BE2C (cell line): ENCODE measurements around the gene C8G.

ENCODE experiments used
- DNase-seq: peaks from one replicate; pipeline ENCODE4 v3.0.0-alpha.2; 2020
- H3K27me3 ChIP-seq: fragments of 250-450 bp; sonication (Bioruptor Pico); 2 replicates; pipeline ENCODE4 v1.5.1; 2020; ENCODE audit warnings: mild to moderate bottlenecking
- H3K36me3 ChIP-seq: fragments of 250-450 bp; sonication (Bioruptor Pico); 2 replicates; pipeline ENCODE4 v1.5.1; 2020; ENCODE audit warnings: mild to moderate bottlenecking
- H3K4me1 ChIP-seq: fragments of 250-450 bp; sonication (Bioruptor Pico); 2 replicates; pipeline ENCODE4 v1.5.1; 2020
- H3K4me3 ChIP-seq: 2 replicates; pipeline ENCODE4 v1.5.1; 2011; ENCODE audit warnings: low read depth, low read length
- H3K9me3 ChIP-seq: fragments of 250-450 bp; sonication (Bioruptor Pico); 2 replicates; pipeline ENCODE4 v1.5.1; 2020
- TF ChIP-seq, protein P1 (sequence below): IDR thresholded peaks from 2 replicates; pipeline ENCODE4 v1.5.1; 2012; ENCODE audit warnings: mild to moderate bottlenecking, low read depth, low read length

The C8G gene

DNA sequence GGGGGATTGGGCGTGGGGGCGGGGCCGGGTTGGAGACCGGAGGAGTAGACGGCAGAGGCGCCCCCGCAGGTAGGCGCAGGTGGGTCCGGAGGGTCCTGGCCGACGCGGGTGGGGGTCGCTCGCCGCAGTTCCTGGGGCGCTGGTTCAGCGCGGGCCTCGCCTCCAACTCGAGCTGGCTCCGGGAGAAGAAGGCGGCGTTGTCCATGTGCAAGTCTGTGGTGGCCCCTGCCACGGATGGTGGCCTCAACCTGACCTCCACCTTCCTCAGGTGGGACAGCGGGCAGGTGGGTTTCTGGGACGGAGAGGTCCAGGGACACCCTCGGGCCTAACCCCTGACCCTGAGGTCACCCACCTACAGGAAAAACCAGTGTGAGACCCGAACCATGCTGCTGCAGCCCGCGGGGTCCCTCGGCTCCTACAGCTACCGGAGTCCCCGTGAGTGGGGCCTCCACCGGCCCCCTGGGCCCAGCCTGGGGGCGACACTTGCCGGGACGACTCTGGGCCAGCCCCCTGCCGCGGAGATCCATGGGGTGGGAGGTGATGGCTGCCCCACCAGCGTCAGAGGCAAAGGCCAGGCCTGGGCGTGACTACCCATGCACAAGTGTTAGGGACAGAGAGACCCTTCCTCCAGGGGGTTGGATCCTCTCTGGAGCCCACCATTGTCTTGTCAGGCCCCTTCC is 34.0 kb downstream of the C8G start:
- peaks cover 24% of the 10 kb centered on the region for H3K4me1 ChIP-seq

DNA sequence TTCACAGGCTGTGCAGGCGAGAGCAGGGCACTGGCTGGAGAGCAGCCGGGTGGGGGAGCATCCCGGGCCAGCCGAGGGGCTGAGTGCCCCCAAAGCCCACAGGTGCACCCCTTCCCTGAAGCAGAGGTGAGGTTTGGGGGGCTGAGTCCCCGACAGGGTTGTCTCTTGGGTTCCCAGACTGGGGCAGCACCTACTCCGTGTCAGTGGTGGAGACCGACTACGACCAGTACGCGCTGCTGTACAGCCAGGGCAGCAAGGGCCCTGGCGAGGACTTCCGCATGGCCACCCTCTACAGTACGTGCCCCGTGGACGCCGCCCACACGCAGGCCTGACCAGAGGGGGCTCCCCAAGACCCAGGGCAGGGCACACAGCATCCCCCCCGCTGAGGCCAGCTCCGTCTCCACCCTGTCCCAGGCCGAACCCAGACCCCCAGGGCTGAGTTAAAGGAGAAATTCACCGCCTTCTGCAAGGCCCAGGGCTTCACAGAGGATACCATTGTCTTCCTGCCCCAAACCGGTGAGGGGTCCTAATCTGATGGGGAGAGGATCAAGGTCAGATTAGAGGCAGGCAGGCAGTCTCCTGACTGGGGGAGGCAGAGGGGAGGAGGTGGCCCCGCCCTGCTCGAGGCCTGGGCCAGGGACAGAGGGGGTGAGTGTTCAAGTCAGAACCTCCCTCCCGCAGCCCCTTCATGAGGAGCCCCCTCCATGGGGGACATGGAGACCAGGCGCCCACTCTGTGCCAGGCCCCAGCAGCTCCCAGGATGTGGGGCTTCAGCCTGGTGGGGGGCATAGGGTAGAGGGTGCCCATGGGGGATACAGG is 34.9 kb downstream of the C8G start:
- no peaks in the 10 kb centered on the region for H3K27me3 ChIP-seq
- TF ChIP-seq, protein P1, sequence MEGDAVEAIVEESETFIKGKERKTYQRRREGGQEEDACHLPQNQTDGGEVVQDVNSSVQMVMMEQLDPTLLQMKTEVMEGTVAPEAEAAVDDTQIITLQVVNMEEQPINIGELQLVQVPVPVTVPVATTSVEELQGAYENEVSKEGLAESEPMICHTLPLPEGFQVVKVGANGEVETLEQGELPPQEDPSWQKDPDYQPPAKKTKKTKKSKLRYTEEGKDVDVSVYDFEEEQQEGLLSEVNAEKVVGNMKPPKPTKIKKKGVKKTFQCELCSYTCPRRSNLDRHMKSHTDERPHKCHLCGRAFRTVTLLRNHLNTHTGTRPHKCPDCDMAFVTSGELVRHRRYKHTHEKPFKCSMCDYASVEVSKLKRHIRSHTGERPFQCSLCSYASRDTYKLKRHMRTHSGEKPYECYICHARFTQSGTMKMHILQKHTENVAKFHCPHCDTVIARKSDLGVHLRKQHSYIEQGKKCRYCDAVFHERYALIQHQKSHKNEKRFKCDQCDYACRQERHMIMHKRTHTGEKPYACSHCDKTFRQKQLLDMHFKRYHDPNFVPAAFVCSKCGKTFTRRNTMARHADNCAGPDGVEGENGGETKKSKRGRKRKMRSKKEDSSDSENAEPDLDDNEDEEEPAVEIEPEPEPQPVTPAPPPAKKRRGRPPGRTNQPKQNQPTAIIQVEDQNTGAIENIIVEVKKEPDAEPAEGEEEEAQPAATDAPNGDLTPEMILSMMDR = no peak

More for the DNA sequence above, 34.0 kb downstream of the C8G start:
- no peaks in the 10 kb centered on the region for H3K27me3 ChIP-seq
- DNase-seq = no peak
- no peaks in the 10 kb centered on the region for H3K9me3 ChIP-seq
- no peak overlapping the region for H3K4me3 ChIP-seq
- TF ChIP-seq, protein P1 = no peak
- no peaks in the 10 kb centered on the region for H3K36me3 ChIP-seq

DNA sequence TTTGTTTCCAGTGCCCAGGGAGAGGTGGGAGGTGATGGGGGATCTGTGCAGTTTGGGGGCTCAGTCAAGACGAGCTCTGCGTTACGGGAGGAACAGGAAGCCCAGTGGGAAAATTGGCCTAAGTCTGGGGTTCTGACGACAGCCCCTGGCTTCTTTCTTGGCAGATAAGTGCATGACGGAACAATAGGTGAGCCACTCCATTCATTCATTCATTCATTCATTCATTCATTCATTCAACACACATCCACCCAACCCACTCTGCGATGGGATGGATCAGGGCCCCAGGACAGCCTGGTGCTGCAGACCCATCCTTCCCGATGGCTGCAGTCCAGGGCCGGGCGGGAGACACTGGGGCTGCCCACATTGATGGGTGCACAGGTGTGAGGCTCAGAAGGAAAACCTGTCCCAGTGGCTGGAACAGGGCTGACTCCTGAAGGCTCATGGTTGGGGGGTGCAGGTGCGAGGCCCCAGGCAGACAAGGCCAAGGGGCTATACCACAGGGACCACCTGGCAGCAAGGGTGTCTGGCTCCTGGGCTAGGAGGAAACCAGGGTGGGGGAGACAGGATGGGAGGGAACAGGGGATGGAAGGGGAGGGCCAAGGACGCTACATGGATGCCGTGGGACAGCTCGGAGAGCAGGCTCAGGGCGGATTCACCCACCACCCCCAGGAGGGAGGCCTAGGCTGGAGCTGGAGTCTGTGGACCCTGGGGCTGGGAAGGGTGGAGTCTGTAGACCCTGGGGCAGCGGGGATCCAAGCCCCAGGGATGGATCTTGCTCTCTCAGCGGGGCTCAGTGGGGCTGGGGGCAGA is 35.8 kb downstream of the C8G start:
- TF ChIP-seq, protein P1 = no peak
- no peaks in the 10 kb centered on the region for H3K27me3 ChIP-seq
- H3K36me3 ChIP-seq = no peaks in the 10 kb centered on the region
- no peak overlapping the region for H3K4me3 ChIP-seq
- peaks cover 24% of the 10 kb centered on the region for H3K4me1 ChIP-seq
- no peaks in the 10 kb centered on the region for H3K9me3 ChIP-seq
- no peak for DNase-seq

More for the DNA sequence above, 34.9 kb downstream of the C8G start:
- no peak for DNase-seq
- H3K4me3 ChIP-seq = no peak overlapping the region
- no peaks in the 10 kb centered on the region for H3K9me3 ChIP-seq
- no peaks in the 10 kb centered on the region for H3K36me3 ChIP-seq
- H3K4me1 ChIP-seq = peaks cover 24% of the 10 kb centered on the region

DNA sequence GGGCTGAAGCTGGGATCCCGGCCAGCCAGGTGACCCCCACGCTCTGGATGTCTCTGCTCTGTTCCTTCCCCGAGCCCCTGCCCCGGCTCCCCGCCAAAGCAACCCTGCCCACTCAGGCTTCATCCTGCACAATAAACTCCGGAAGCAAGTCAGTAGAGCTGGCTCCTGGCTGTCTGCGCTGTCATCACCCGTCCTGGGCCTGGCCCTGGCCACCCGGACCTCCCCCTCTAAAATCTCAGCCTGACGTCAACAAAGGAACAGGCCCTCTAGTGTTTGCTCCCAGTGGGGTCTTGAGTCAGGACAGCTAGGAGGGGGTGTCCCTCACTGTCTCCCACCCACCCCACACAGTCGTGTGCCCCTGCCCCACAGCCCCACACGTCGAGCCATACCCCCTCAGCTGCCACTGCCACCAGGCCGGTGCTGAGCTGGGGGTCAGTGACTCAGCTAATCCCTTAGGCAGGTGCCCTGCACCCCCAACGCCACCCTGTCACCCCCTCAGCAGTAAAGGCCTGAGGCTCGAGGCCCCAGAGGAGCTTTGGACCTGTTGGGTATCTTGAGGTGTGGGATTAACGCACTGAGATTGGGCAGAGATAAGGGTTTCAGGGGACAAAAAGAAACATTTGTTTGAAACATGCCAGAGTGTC is 36.7 kb downstream of the C8G start:
- H3K4me3 ChIP-seq = no peak overlapping the region
- H3K36me3 ChIP-seq = no peaks in the 10 kb centered on the region
- no peaks in the 10 kb centered on the region for H3K27me3 ChIP-seq
- H3K9me3 ChIP-seq = no peaks in the 10 kb centered on the region
- peak; percentile 73 for DNase-seq
- peaks cover 24% of the 10 kb centered on the region for H3K4me1 ChIP-seq
- TF ChIP-seq, protein P1 = no peak

DNA sequence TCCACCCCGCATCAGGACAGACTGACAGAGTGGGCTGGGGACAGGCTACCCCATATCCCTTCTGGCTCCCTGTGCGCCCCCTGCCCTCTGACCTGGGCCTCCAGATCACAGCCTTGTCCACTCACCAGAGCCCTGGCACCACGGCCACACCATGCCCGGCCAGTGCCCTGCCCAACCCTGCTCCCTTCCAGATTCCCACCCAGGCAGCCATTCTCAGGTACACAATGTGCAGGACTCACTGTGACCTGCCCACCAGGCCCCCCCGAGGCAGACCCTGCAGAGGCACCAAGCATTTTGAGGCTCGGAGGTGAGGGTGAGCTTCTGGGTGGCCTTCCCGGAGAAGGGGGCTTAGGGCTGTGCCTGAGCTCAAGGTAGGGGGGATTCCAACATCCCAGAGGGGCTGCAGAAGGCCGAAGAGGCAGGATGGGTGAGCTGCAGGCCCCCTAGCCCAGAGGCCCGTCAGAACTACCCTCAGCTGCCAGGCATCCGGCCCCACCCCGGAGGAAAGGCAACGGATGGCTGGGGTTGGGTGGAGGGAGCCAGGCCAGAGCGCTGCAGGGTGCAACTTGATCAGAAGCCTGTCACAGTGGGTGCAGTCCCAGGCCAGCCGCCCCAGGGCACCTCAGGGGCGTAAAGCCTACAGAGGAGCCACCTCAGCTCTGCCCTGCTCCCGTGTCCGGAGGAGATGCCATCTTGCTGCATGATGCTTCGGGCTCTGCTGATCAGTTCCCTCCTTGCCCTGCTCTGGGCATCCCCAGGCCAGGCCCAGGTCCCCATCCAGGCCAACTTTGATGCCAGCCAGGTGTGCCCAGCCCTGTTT is 37.4 kb downstream of the C8G start, which contains the start of gene LCNL1:
Gene LCNL1, plus strand, starts transcription at position 762 of the 820 bp plus-strand sequence. CDS start 594 bp downstream, outside the sequence.
- H3K4me1 ChIP-seq = peaks cover 24% of the 10 kb centered on the region
- no peaks in the 10 kb centered on the region for H3K36me3 ChIP-seq
- no peaks in the 10 kb centered on the region for H3K27me3 ChIP-seq
- no peak for DNase-seq
- no peak within 1 kb of the TSS for H3K4me3 ChIP-seq
- H3K9me3 ChIP-seq = no peaks in the 10 kb centered on the region
- TF ChIP-seq, protein P1 = no peak
